Measurements from ENCODE around the gene EIF5AL1. TPM values are rescaled to one million over a fixed set of nuclear protein-coding genes. Genes with fewer than 3 reads are reported as not detected.
"Not testable (repeated sequence)": the region's sequence is repeated elsewhere in the genome, so short reads cannot be mapped to it uniquely, and the experiment has no call there.

EIF5AL1 gene
- total RNA-seq, 2 experiments from 2014 or later: 1.0 to 1.1 TPM

DNA sequence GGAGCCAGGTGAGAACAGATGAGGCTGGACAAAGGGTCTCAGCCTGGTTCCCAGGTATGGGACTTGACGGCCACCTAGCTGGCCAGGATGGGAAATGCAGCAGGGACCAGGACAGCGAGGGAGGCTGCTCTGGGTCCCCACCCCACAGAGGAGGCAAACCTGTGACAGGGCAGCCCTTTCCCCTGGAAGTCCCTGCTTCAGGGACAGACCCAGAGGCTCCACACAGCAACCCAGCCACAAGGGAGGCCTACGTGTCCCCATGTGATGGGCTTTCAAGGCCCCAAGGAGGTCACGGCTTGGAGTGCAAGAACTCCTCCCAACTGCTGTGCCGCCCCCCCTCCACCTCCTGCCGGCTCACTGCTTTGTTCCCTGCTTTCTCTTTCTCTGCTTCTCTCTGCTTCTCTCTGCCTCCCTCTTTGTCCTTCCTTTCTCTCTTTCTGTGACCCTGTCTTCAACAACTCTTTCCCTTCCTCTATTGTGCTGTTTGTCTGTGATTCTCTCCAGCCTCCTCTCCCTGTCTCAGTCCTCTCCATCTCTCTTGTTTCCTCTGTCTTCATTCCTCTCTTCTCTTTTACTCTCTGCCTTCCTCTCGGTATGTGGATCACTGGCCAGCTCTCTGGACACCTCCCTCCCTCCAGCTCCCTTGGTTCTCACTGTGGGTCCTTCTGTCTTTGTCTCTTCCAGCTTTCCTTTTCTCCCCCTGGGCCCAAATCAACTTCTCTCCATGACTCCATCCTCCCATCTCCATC, 9.6 kb upstream of the EIF5AL1 start:
- no peaks in the 10 kb centered on the region for H3K9me3 Mint-ChIP-seq
- CTCF ChIA-PET: interaction anchor here (1.0 kb wide), 1 partner anchor 128 kb away, joined by 3 read pairs; no protein-coding TSS in a partner anchor
- no peaks in the 10 kb centered on the region for H3K4me1 Mint-ChIP-seq (ENCODE audit: low read depth)
- intact Hi-C loops (cut with micrococcal nuclease): no loop called here
- POLR2A ChIA-PET: no interaction called here
- H3K4me3 Mint-ChIP-seq: no peak overlapping the region
- ATAC-seq: no peak
- peaks cover 1% of the 10 kb centered on the region for H3K27me3 Mint-ChIP-seq
- H3K27ac Mint-ChIP-seq: no peak overlapping the region
- TF ChIP-seq, protein P1, sequence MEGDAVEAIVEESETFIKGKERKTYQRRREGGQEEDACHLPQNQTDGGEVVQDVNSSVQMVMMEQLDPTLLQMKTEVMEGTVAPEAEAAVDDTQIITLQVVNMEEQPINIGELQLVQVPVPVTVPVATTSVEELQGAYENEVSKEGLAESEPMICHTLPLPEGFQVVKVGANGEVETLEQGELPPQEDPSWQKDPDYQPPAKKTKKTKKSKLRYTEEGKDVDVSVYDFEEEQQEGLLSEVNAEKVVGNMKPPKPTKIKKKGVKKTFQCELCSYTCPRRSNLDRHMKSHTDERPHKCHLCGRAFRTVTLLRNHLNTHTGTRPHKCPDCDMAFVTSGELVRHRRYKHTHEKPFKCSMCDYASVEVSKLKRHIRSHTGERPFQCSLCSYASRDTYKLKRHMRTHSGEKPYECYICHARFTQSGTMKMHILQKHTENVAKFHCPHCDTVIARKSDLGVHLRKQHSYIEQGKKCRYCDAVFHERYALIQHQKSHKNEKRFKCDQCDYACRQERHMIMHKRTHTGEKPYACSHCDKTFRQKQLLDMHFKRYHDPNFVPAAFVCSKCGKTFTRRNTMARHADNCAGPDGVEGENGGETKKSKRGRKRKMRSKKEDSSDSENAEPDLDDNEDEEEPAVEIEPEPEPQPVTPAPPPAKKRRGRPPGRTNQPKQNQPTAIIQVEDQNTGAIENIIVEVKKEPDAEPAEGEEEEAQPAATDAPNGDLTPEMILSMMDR (IDR thresholded peaks at IDR 0.05): no peak
- DNase-seq: no peak
- no peaks in the 10 kb centered on the region for H3K36me3 Mint-ChIP-seq (ENCODE audit: low read depth)

DNA sequence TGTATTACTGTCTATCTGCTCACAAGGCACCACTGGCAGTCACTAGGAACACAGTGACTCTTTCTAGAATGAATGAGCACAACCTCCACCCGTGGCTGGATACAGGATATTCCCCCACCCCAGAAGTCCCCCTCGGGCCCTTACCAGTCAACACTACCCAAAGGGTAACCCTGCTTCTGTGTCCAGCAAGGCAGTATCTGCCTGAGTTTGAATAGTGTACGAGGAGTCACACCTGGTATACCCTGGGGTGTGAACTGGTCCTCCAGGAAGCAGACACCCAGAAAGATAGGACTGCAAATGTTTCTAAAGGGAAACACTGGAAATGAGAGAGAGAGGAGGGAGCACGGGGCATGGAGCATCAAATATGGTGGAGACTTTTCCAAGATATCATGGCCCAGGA, 8.5 kb upstream of the EIF5AL1 start:
- H3K9me3 Mint-ChIP-seq; H3K4me3 Mint-ChIP-seq; DNase-seq; ATAC-seq; intact Hi-C loops (cut with micrococcal nuclease); H3K4me1 Mint-ChIP-seq (ENCODE audit: low read depth); CTCF ChIA-PET; H3K36me3 Mint-ChIP-seq (ENCODE audit: low read depth); H3K27ac Mint-ChIP-seq; POLR2A ChIA-PET; H3K27me3 Mint-ChIP-seq: not testable (repeated sequence)

DNA sequence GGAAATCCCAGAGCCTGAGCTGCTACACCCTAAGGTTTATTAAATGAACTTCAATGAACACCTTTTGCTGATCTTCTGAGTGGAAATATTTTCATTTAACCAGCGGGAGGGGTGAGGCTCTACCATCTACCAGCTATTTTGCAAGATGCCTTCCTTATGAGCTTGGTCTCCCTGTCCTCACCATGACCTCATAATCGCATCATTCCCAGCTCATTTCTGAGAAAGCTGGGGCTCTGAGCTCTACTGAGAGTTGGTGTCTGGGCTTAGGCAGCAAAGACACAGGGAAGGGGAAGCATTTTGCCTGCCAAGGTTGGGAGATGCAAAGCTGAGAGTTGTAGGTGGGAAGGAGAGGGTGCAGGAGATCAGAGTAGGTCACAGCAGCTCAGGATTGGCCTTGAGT, 7.8 kb upstream of the EIF5AL1 start:
- DNase-seq; H3K27ac Mint-ChIP-seq; H3K36me3 Mint-ChIP-seq (ENCODE audit: low read depth); POLR2A ChIA-PET; ATAC-seq; H3K27me3 Mint-ChIP-seq; H3K4me3 Mint-ChIP-seq; H3K9me3 Mint-ChIP-seq; intact Hi-C loops (cut with micrococcal nuclease); H3K4me1 Mint-ChIP-seq (ENCODE audit: low read depth); CTCF ChIA-PET: not testable (repeated sequence)

DNA sequence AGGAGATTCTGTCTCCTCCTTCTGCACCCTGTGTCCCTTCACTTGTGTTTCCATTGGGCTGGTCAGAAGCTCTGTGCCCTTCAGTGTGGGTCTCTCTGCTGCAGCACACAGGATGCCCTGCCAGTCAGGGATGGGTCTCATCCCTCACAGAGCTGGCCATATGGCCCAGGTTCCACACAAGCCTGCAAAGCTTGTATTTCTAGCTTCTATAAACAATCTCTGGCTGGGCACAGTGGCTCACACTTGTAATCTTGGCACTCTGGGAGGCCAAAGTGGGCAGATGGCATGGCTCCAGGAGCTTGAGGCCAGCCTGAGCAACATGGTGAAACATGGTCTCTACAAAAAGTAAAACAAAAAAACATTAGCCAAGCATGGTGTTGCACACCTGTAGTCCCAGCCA, 7.0 kb upstream of the EIF5AL1 start:
- DNase-seq; H3K36me3 Mint-ChIP-seq (ENCODE audit: low read depth); H3K9me3 Mint-ChIP-seq; CTCF ChIA-PET; intact Hi-C loops (cut with micrococcal nuclease); H3K4me3 Mint-ChIP-seq; H3K27ac Mint-ChIP-seq; POLR2A ChIA-PET; H3K4me1 Mint-ChIP-seq (ENCODE audit: low read depth); H3K27me3 Mint-ChIP-seq; ATAC-seq: not testable (repeated sequence)

DNA sequence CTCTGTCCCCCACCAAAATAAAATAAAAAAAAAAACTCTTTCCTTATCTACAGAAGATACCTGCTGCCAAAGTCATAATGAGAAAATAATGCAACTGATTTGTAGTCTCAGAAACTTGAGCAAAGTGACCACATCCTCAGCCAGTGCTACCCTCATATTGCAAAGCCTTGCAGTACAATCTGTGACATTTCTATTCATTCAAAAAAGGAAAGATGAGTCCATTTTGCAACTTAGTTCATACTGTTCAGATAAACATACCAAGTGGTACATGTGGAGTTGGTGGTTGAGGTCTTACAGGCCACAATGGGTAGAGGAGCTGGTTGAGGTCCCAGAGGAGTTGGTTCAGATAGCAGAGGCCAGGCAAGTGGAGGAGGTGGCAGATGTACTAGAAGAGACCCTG, 6.5 kb upstream of the EIF5AL1 start:
- ChIA-PET CTCF (interaction anchor here (0.6 to 1.8 kb wide), 3 partner anchors 18 to 1685 kb away, joined by 3 to 6 read pairs (median 4); no protein-coding TSS in a partner anchor), POLR2A (no interaction called here)
- DNase-seq (peak; percentile 9), ATAC-seq (peak; percentile 45)
- H3K27ac Mint-ChIP-seq: no peak overlapping the region
- no peaks in the 10 kb centered on the region for H3K4me1 Mint-ChIP-seq (ENCODE audit: low read depth)
- no peak overlapping the region for H3K4me3 Mint-ChIP-seq
- no peaks in the 10 kb centered on the region for H3K36me3 Mint-ChIP-seq (ENCODE audit: low read depth)
- H3K9me3 Mint-ChIP-seq: no peaks in the 10 kb centered on the region
- H3K27me3 Mint-ChIP-seq: no peaks in the 10 kb centered on the region
- TF ChIP-seq, protein P1 (IDR thresholded peaks at IDR 0.05): no peak
- intact Hi-C loops (cut with micrococcal nuclease): no loop called here

DNA sequence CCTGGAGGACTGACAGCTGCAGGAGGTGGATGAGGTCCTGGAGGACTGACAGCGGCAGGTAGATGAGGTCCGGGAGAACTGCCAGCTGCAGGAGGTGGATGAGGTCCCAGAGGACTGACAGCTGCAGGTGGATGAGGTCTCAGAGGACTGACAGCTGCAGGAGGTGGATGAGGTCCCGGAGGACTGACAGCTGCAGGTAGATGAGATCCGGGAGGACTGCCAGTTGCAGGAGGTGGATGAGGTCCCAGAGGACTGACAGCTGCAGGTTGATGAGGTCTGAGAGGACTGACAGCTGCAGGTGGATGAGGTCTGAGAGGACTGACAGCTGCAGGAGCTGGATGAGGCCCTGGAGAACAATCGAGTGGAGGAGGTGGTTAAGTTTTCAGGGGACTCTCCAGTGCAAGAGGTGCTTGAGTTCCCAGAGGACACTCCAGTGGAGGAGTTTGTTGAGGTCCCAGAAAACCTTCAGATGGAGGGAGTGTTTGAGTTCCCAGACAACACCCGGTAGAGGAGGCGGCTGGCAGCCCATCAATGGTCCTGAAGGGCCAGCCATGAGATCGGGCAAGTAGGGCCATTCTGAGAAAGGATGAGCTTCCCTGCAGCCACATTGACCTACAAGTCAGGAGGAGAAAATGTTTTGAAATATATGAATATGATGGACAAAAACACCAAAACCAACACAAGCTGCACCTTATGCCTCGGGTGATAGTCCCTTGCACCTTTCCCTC, 4.7 kb upstream of the EIF5AL1 start:
- no peak overlapping the region for H3K27ac Mint-ChIP-seq
- H3K36me3 Mint-ChIP-seq (ENCODE audit: low read depth): no peaks in the 10 kb centered on the region
- DNase-seq (no peak), ATAC-seq (no peak)
- no peak overlapping the region for H3K4me3 Mint-ChIP-seq
- no peaks in the 10 kb centered on the region for H3K9me3 Mint-ChIP-seq
- ChIA-PET CTCF (interaction anchor here (1.5 to 1.8 kb wide), 2 partner anchors 11 to 133 kb away, joined by 6 read pairs; no protein-coding TSS in a partner anchor), POLR2A (no interaction called here)
- TF ChIP-seq, protein P1 (IDR thresholded peaks at IDR 0.05): no peak
- no peaks in the 10 kb centered on the region for H3K4me1 Mint-ChIP-seq (ENCODE audit: low read depth)
- H3K27me3 Mint-ChIP-seq: no peaks in the 10 kb centered on the region
- intact Hi-C loops (cut with micrococcal nuclease): no loop called here

DNA sequence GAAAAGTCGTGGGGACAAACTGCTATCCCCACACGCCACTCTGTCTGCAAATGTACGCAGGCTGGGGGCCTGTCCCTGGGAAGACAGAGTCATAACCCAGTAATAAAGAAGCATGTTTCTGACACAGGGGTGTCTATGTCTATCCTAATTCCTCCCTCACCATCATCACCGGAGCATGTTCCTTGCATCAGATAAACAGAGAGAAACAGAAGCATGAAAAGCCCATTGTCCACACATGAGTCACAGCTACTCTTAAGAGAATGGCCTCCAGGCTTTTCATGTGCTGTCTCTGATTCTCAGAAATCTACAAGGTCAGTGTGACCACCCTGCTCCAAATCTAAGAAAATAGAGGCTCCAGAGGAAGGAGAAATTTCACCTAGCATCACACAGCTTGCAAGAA, 4.1 kb upstream of the EIF5AL1 start:
- CTCF ChIA-PET; H3K4me3 Mint-ChIP-seq; ATAC-seq; H3K27ac Mint-ChIP-seq; H3K36me3 Mint-ChIP-seq (ENCODE audit: low read depth); POLR2A ChIA-PET; intact Hi-C loops (cut with micrococcal nuclease); H3K27me3 Mint-ChIP-seq; H3K4me1 Mint-ChIP-seq (ENCODE audit: low read depth); DNase-seq; H3K9me3 Mint-ChIP-seq: not testable (repeated sequence)

DNA sequence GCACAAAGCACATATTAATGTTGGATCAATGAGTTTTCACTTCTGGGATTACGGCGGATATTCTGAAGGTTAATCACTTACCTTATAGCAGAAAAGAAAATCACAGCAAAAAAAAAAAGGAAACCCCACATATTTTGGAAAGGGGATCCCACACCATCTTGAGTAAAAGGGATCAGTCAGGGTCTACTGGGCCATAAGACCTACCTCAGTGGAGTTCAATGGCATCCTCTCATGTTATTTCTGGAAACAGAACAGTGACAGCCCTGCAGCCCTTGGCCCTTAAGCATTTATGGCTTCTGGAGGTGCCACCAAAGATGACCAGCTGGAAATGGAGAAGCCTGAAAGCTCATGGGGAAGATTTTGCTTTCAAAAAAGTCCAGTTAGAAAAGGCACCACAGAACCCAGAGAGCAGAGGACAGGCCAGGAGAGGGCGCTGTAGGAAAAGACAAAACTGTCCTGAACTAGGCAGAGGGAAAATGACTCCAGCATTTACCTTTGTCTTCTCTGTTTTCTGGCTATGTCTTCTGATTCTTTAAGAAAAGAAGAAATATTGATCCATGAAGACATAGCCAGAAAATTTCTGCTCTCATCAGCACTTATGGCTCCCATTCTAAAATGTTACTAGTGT, 2.9 kb upstream of the EIF5AL1 start:
- intact Hi-C loops (cut with micrococcal nuclease); H3K9me3 Mint-ChIP-seq; H3K4me3 Mint-ChIP-seq; H3K27ac Mint-ChIP-seq; POLR2A ChIA-PET; H3K27me3 Mint-ChIP-seq; CTCF ChIA-PET; H3K36me3 Mint-ChIP-seq (ENCODE audit: low read depth); H3K4me1 Mint-ChIP-seq (ENCODE audit: low read depth); DNase-seq: not testable (repeated sequence)
- peak; percentile 72 for ATAC-seq

DNA sequence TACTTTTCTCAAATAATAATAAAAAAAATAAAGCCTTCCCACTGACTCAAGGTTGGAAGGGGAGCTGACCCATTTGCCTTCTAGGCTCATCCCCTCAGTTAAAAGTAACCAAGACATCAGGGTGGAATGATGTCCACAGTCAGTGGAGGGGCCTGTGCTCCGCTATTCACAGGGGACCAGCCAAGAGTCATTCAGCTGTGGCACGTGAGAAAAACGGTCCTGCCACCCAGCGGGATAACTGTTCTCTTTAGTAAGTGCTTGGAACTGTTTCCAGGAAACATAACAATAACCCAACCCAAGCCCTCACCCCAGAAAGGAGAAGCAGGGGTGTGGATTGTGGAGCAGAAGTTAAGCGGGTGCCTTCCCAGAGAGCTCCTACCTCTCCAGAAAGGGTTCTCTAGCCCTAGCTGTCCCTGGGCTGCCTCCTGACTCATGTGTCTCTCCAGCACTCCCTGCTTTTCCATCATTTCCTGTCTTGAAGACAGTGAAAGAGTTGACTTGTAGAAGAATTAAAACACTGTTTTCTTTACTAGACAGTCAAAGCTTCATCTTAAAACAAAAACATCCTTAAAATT, 2.3 kb upstream of the EIF5AL1 start:
- H3K27ac Mint-ChIP-seq; ATAC-seq; H3K27me3 Mint-ChIP-seq; H3K4me3 Mint-ChIP-seq; CTCF ChIA-PET; POLR2A ChIA-PET; H3K4me1 Mint-ChIP-seq (ENCODE audit: low read depth); intact Hi-C loops (cut with micrococcal nuclease); H3K9me3 Mint-ChIP-seq; DNase-seq; H3K36me3 Mint-ChIP-seq (ENCODE audit: low read depth): not testable (repeated sequence)
